Lower leg skin (tissue), 3 donors: Measurements from ENCODE around the gene LINGO3.

Source experiments
- CTCF ChIP-seq, 3 donors: fragments of 450-650 bp; IDR thresholded peaks; one replicate each; pipeline ENCODE4 v1.5.1; 2016; ENCODE audit warnings: antibody characterized with exemption in 3 of 3, mild to moderate bottlenecking in 3 of 3, moderate library complexity in 2 of 3
- POLR2A ChIP-seq, 2 donors: fragments of 450-650 bp; IDR thresholded peaks; one replicate each; pipeline ENCODE4 v1.6.1; 2016 to 2017; ENCODE audit warnings: antibody characterized with exemption in 2 of 2, mild to moderate bottlenecking in 1 of 2, moderate library complexity in 1 of 2

GRCh38 chr19:2291185-2291751, 16.7 kb downstream of the LINGO3 start:
- no peak for TF ChIP-seq CTCF (IDR thresholded peaks at IDR 0.05)
- TF ChIP-seq POLR2A (IDR thresholded peaks at IDR 0.05), result no peak
